HG03064 (cell line): ENCODE measurements around the gene ASTN2.
"Not testable (repeated sequence)": the region's sequence is repeated elsewhere in the genome, so short reads cannot be mapped to it uniquely, and the experiment has no call there.

ENCODE experiments used
- ATAC-seq: cut with Tn5 transposase; IDR thresholded peaks from one replicate; pipeline ENCODE4 v1.9.1; 2021; ENCODE audit warnings: low read depth; ENCODE audit not compliant: unreplicated experiment

Gene ASTN2

GRCh38 chr9:116693233-116693731, 721.6 kb downstream of the ASTN2 start:
- no peak for ATAC-seq

- ATAC-seq: no peak
Measured at GRCh38 chr9:116692616-116693015, 722.2 kb downstream of the ASTN2 start.

GRCh38 chr9:116691607-116692006, 723.2 kb downstream of the ASTN2 start:
- ATAC-seq: no peak

GRCh38 chr9:116690805-116691204, 724.1 kb downstream of the ASTN2 start:
- not testable (repeated sequence) for ATAC-seq

- ATAC-seq: no peak
Measured at GRCh38 chr9:116689486-116690032, 725.3 kb downstream of the ASTN2 start.

- no peak for ATAC-seq
Measured at GRCh38 chr9:116688806-116689485, 725.9 kb downstream of the ASTN2 start.

- ATAC-seq: no peak
Measured at GRCh38 chr9:116687754-116688135, 727.1 kb downstream of the ASTN2 start.

- ATAC-seq: peak; percentile 99
Measured at GRCh38 chr9:116687074-116687753, 727.6 kb downstream of the ASTN2 start, which contains the start of gene TRIM32. TRIM32 (plus strand) TSS chr9:116687305; CDS start chr9:116697743, 10,438 bp downstream.

- peak; percentile 40 for ATAC-seq
Measured at GRCh38 chr9:116686693-116687073, 728.2 kb downstream of the ASTN2 start.

GRCh38 chr9:116686135-116686534, 728.7 kb downstream of the ASTN2 start:
- ATAC-seq: no peak

GRCh38 chr9:116685166-116685565, 729.7 kb downstream of the ASTN2 start:
- no peak for ATAC-seq

GRCh38 chr9:116683535-116683934, 731.3 kb downstream of the ASTN2 start:
- ATAC-seq: no peak

GRCh38 chr9:116674210-116674980, 740.5 kb downstream of the ASTN2 start:
- ATAC-seq: no peak

GRCh38 chr9:116673375-116673774, 741.5 kb downstream of the ASTN2 start:
- no peak for ATAC-seq

GRCh38 chr9:116671605-116672004, 743.3 kb downstream of the ASTN2 start:
- ATAC-seq: no peak

GRCh38 chr9:116668970-116669695, 745.7 kb downstream of the ASTN2 start:
- no peak for ATAC-seq

- ATAC-seq: no peak
Measured at GRCh38 chr9:116663581-116663980, 751.3 kb downstream of the ASTN2 start.

GRCh38 chr9:116662646-116663310, 752.1 kb downstream of the ASTN2 start:
- ATAC-seq: no peak

- peak; percentile 59 for ATAC-seq
Measured at GRCh38 chr9:116661037-116661954, 753.6 kb downstream of the ASTN2 start.
